Gastroesophageal sphincter (tissue), 4 donors: ENCODE measurements around the gene NOX3. TPM values are rescaled to one million over a fixed set of nuclear protein-coding genes. Genes with fewer than 3 reads are reported as not detected.

Experiments used
- ATAC-seq: fragments of 150-250 bp; one replicate; pipeline ENCODE4 v1.9.1; 2016; ENCODE audit warnings: mild to moderate bottlenecking, moderate library complexity
- H3K27ac ChIP-seq, 4 donors: fragments of 200-600 bp; sonication (generic) in 3 of 4; 1 replicate in 3 of 4; 2 replicates in 1 of 4; pipeline ENCODE4 v1.5.1; 2016 to 2019
- H3K27me3 ChIP-seq: fragments of 200-600 bp; sonication (generic); one replicate; pipeline ENCODE4 v1.5.1; 2019
- H3K36me3 ChIP-seq, 2 donors: fragments of 200-600 bp; sonication (generic); one replicate each; pipeline ENCODE4 v1.5.1; 2019; ENCODE audit warnings: control low read depth in 1 of 2
- H3K4me1 ChIP-seq, 3 donors: fragments of 200-600 bp; sonication (generic); 1 replicate in 2 of 3; 2 replicates in 1 of 3; pipeline ENCODE4 v1.5.1; 2016 to 2019; ENCODE audit warnings: control low read depth in 2 of 3
- H3K4me3 ChIP-seq, 2 donors: fragments of 200-600 bp; sonication (generic); one replicate each; pipeline ENCODE4 v1.5.1; 2019; ENCODE audit warnings: mild to moderate bottlenecking in 1 of 2, moderate library complexity in 1 of 2
- H3K9me3 ChIP-seq, 3 donors: fragments of 200-600 bp; sonication (generic); one replicate each; pipeline ENCODE4 v1.5.1; 2017 to 2019; ENCODE audit warnings: control low read depth in 2 of 3
- CTCF ChIP-seq, 4 experiments: fragments of 200-600 bp in 2 of 4; fragments of 450-650 bp in 2 of 4; sonication (generic) in 1 of 4; IDR thresholded peaks; one replicate each; pipeline ENCODE4 v1.5.1; 2017 to 2019; ENCODE audit warnings: antibody characterized with exemption in 4 of 4, mild to moderate bottlenecking in 2 of 4, moderate library complexity in 2 of 4
- EP300 ChIP-seq: sonication (generic); formaldehyde crosslinking; IDR thresholded peaks from one replicate; pipeline ENCODE4 v1.6.1; 2017; ENCODE audit warnings: antibody characterized with exemption, mild to moderate bottlenecking
- POLR2A ChIP-seq, 2 donors: fragments of 450-650 bp; IDR thresholded peaks; one replicate each; pipeline ENCODE4 v1.6.1; 2017; ENCODE audit warnings: antibody characterized with exemption in 2 of 2, mild to moderate bottlenecking in 2 of 2, moderate library complexity in 1 of 2
- POLR2AphosphoS5 ChIP-seq: sonication (generic); formaldehyde crosslinking; IDR thresholded peaks from one replicate; pipeline ENCODE4 v1.6.1; 2017; ENCODE audit warnings: antibody characterized with exemption
- WGBS, 2 donors: methylation state at CpG; one replicate each; pipeline ENCODE4 v1.1.5; 2018; ENCODE audit warnings: low coverage in 1 of 2; 5-methylcytosine and 5-hydroxymethylcytosine counted together
- total RNA-seq, 4 donors: library from RNA; depleted of rRNA; stranded (reverse); fragments of >200 nt; gene quantifications; one replicate each; pipeline ENCODE4 v1.1.0, GENCODE V29; 2016

Gene NOX3
- total RNA-seq, 4 donors from 2014 or later, result 0.54 TPM; not detected in 3

- 43 to 55% methylated on average over 5 of the region's 5 CpGs for WGBS, 2 donors
- Histone ChIP-seq H3K4me1 (no peaks in the 10 kb centered on the region), H3K27ac (no peak overlapping the region), H3K9me3 (no peaks in the 10 kb centered on the region), H3K4me3 (no peak overlapping the region), H3K27me3 (no peaks in the 10 kb centered on the region), H3K36me3 (no peaks in the 10 kb centered on the region)
- TF ChIP-seq EP300 (no peak), CTCF (IDR thresholded peaks at IDR 0.05) (no peak)
- ATAC-seq, result no peak
Measured at GRCh38 chr6:155381673-155382337, 73.8 kb downstream of the NOX3 start.

GRCh38 chr6:155380666-155381332, 74.8 kb downstream of the NOX3 start:
- Histone ChIP-seq H3K27ac (no peak overlapping the region), H3K4me3 (no peak overlapping the region), H3K9me3 (no peaks in the 10 kb centered on the region), H3K27me3 (no peaks in the 10 kb centered on the region), H3K36me3 (no peaks in the 10 kb centered on the region), H3K4me1 (no peaks in the 10 kb centered on the region)
- TF ChIP-seq POLR2AphosphoS5 (no peak), EP300 (no peak), POLR2A (IDR thresholded peaks at IDR 0.05) (no peak), CTCF (IDR thresholded peaks at IDR 0.05) (no peak)
- no peak for ATAC-seq
- WGBS, 2 donors, result 68 to 77% methylated on average over 6 to 7 of the region's 8 CpGs

- no peak overlapping the region for H3K4me3 ChIP-seq
- no peaks in the 10 kb centered on the region for H3K36me3 ChIP-seq
- ATAC-seq, result no peak
- WGBS, 2 donors, result 71 to 86% methylated on average over 2 to 3 of the region's 3 CpGs
- H3K27ac ChIP-seq, result no peak overlapping the region
- H3K9me3 ChIP-seq, result no peaks in the 10 kb centered on the region
- no peaks in the 10 kb centered on the region for H3K27me3 ChIP-seq
- TF ChIP-seq POLR2A (IDR thresholded peaks at IDR 0.05), result no peak
- TF ChIP-seq POLR2AphosphoS5, result no peak
- no peak for TF ChIP-seq EP300
- no peak for TF ChIP-seq CTCF (IDR thresholded peaks at IDR 0.05)
- no peaks in the 10 kb centered on the region for H3K4me1 ChIP-seq
Measured at GRCh38 chr6:155378724-155379123, 76.9 kb downstream of the NOX3 start.

DNA sequence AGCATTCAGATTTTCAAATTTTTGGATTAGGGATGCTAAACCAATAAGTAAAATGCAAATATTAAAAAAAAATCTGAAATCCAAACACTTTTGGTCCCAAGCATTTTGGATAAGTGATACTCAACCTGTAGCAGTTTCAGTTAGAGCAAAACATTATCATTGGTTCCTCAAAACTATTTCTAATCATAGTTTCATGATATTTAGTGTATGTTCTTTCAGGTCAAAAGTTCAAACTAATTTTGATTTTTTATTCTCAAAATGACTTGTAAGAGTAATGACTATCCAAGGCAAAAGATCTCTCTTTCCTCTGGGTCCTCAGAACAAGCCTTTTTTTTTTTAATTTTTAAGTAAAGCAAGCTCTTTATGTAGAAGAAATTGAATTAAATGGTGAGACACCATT, 77.4 kb downstream of the NOX3 start:
- no peaks in the 10 kb centered on the region for H3K36me3 ChIP-seq
- H3K4me1 ChIP-seq, result no peaks in the 10 kb centered on the region
- no peaks in the 10 kb centered on the region for H3K27me3 ChIP-seq
- no peak overlapping the region for H3K4me3 ChIP-seq
- H3K27ac ChIP-seq, result no peak overlapping the region
- TF ChIP-seq CTCF (IDR thresholded peaks at IDR 0.05), result no peak
- no peak for TF ChIP-seq EP300
- TF ChIP-seq POLR2AphosphoS5, result no peak
- no peak for TF ChIP-seq POLR2A (IDR thresholded peaks at IDR 0.05)
- no peaks in the 10 kb centered on the region for H3K9me3 ChIP-seq
- no peak for ATAC-seq

DNA sequence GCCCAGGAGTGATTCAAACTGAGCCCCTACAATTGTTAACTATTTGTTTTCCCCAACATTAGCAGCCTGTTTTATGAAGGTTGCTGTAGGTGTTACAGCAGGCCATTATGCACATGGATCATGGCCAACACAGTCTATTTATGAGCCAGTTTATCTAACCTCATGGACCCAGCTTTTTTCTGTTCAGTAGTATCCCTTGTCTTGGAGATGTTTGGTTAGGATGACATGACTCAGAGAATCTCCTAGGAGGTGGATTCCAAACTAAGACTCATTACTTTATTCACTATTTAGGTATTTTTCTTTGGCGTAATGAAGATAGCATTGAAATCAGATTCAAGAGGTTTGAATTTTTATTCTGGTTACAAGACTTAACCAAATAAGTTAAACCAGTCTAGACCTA, 78.6 kb downstream of the NOX3 start:
- TF ChIP-seq EP300, result no peak
- TF ChIP-seq POLR2AphosphoS5, result no peak
- TF ChIP-seq CTCF (IDR thresholded peaks at IDR 0.05), result no peak
- TF ChIP-seq POLR2A (IDR thresholded peaks at IDR 0.05), result no peak
- Histone ChIP-seq H3K36me3 (no peaks in the 10 kb centered on the region), H3K27ac (no peak overlapping the region), H3K27me3 (no peaks in the 10 kb centered on the region), H3K4me1 (no peaks in the 10 kb centered on the region), H3K4me3 (no peak overlapping the region), H3K9me3 (no peaks in the 10 kb centered on the region)
- no peak for ATAC-seq
- WGBS, 2 donors, result 30 to 67% methylated on average over 1 of the region's 1 CpG
